Measurements from ENCODE around the gene KIAA0408.

Gene KIAA0408

DNA sequence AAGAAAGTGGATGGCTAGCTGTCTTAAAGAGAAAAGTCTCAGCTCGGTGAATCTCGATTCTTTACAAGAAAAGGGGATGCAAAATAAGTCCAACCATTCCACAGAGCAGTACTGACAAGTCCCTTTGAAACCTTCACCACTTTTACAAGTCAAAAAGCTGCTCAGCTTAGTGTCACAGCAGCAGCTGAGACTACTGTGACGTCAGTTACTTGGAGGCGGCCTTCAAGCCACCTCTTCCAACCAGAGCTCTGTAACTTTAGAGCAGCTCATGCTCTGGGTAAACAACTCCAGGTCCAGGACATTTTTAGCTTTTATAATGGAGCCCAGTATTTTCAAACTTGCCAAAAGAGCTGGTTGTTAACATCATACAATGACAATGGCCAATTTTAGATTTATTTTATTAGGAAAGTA lies at the start of gene KIAA0408:
Gene KIAA0408, minus strand, starts transcription at position 159 of the 411 bp plus-strand sequence. CDS start 5,408 bp downstream, outside the sequence.
- TF ChIP-seq, protein P1, sequence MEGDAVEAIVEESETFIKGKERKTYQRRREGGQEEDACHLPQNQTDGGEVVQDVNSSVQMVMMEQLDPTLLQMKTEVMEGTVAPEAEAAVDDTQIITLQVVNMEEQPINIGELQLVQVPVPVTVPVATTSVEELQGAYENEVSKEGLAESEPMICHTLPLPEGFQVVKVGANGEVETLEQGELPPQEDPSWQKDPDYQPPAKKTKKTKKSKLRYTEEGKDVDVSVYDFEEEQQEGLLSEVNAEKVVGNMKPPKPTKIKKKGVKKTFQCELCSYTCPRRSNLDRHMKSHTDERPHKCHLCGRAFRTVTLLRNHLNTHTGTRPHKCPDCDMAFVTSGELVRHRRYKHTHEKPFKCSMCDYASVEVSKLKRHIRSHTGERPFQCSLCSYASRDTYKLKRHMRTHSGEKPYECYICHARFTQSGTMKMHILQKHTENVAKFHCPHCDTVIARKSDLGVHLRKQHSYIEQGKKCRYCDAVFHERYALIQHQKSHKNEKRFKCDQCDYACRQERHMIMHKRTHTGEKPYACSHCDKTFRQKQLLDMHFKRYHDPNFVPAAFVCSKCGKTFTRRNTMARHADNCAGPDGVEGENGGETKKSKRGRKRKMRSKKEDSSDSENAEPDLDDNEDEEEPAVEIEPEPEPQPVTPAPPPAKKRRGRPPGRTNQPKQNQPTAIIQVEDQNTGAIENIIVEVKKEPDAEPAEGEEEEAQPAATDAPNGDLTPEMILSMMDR (IDR thresholded peaks at IDR 0.05; ENCODE audit: low read depth, low read length) = no peak
- H3K4me3 ChIP-seq (ENCODE audit: low read depth, low read length) = peak within 1 kb of the TSS; percentile 29

DNA sequence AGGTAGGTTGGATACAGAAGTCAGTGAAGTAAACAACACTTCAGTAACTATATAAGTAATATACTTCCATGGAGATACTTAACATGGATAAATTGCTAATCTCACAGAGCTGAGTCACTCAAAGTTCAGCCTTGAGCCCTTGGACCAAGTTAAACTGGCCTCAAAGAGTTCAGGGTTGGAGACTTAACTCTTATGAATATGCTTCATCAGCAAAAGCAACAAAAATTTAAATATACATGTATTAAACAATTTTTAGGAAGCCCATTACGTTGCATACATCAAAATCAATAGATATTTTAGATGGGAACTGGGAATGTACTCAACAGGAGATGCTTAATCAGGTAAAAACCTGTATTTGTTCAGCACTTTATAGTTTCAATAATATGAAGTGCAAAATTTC lies 47.7 kb upstream of the KIAA0408 start:
- no peak overlapping the region for H3K4me3 ChIP-seq (ENCODE audit: low read depth, low read length)
- TF ChIP-seq, protein P1 (IDR thresholded peaks at IDR 0.05; ENCODE audit: low read depth, low read length) = no peak

DNA sequence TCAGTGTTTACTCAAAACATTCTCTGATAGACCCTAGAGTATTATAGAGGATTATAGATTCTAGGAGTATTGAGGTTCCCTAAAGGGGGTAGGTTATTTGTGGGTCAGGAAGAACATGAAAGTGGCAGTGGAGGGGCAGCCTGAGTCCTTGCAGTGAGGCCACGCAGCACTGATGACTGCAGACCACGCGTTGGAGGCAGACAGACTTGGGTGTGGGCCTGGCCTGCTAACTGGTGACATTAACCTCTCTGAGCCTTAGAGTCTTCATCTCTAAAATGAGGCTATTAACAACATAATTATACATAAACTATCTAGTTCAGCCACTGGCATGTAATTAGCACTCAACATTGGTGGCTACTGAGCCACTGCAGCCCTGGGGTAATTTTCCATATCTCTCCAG lies 43.8 kb upstream of the KIAA0408 start:
- no peak overlapping the region for H3K4me3 ChIP-seq (ENCODE audit: low read depth, low read length)
- TF ChIP-seq, protein P1 (IDR thresholded peaks at IDR 0.05; ENCODE audit: low read depth, low read length) = no peak

DNA sequence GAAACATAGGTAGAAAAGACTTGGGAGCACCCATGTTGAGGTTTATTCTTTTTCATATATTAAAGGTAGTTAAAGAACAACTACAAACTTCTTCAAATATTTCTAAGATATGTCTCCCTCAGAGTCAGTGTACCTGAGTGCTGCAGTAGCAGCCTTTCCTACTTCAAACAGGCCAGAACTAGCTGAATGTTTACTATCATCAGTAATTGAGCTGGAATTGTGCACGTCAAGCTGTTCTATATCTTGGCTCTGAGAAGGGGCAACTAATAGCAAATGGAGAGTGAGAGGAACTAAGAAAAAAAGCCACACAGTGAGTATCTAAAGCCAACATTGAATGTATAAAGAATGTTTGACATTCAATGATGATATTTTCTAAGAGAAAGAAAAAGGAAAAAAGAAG lies 38.2 kb upstream of the KIAA0408 start:
- TF ChIP-seq, protein P1 (IDR thresholded peaks at IDR 0.05; ENCODE audit: low read depth, low read length) = no peak
- H3K4me3 ChIP-seq (ENCODE audit: low read depth, low read length) = no peak overlapping the region

DNA sequence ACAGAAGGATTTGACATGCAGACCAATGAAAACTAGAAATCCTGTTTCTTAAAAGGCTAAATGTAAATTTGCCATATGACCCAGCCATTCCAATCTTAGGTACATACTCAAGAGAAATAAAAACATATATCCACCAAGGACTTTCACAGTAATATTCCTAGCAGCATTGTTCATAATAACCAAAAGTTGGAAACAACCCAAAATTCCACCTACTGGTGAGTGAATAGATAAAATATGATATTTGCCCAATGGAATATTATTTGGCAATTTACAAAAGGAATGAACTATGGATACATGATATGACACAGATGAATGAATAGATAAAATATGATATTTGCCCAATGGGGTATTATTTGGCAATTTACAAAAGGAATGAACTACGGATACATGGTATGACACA lies 37.3 kb upstream of the KIAA0408 start:
- TF ChIP-seq, protein P1 (IDR thresholded peaks at IDR 0.05; ENCODE audit: low read depth, low read length) = no peak
- H3K4me3 ChIP-seq (ENCODE audit: low read depth, low read length) = no peak overlapping the region

DNA sequence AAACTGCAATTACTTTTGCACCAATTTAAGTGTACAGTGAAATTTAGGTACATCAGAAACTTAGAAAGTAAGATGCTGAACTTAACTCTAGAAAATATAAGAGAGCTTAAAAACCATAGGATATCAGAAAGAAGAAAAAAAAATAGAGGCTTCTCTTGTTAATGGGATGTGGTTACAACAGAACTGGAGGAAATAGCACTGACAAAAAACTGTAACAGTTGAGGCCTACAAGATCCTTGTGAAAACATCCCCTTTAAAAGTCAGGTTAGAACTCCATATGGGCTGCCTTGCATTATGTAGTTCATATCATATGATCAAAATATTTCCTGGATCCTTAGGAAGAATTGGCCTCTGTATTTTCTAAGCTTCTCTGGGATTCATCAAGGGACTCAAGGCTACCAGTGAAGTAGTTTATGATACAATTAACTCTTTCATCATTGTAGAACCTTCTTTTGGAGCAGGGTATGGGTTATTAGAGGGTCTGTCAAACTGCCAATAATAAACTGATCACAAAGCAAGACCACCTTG lies 35.1 kb upstream of the KIAA0408 start:
- TF ChIP-seq, protein P1 (IDR thresholded peaks at IDR 0.05; ENCODE audit: low read depth, low read length) = no peak
- no peak overlapping the region for H3K4me3 ChIP-seq (ENCODE audit: low read depth, low read length)

DNA sequence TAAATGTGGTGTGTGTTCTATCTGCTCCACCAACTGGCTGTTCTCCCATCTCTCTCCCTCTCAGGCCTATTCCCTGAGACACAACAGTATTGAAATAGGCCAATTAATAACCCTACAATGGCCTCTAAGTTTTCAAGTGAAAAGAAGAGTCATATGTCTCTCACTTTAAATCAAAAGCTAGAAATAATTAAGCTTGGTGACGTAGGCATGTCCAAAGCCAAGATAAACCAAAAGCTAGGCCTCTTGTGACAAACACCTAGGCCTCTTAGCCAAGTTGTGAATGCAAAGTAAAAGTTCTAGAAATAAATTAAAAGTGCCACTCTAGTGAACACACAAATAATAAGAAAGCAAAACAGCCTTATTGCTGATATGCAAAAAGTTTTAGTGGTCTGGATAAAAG lies 30.1 kb upstream of the KIAA0408 start:
- TF ChIP-seq, protein P1 (IDR thresholded peaks at IDR 0.05; ENCODE audit: low read depth, low read length) = no peak
- no peak overlapping the region for H3K4me3 ChIP-seq (ENCODE audit: low read depth, low read length)
